SKM-1 (cell line): ENCODE results near the gene GPR150.

Source experiments
- DNase-seq: peaks from one replicate; lab custom pipeline; 2025; ENCODE audit not compliant: unreplicated experiment; lab: John Stamatoyannopoulos, UW

Gene GPR150

GRCh38 chr5:95620030-95620869 lies at the start of gene GPR150:
GPR150 (plus strand) TSS chr5:95620087; CDS start chr5:95620276, 189 bp downstream.
- no peak for DNase-seq

- DNase-seq = no peak
Observed at GRCh38 chr5:95572016-95572415, 47.9 kb upstream of the GPR150 start.

- DNase-seq = no peak
Observed at GRCh38 chr5:95581576-95581975, 38.3 kb upstream of the GPR150 start.

GRCh38 chr5:95583992-95584391 lies 35.9 kb upstream of the GPR150 start:
- DNase-seq = no peak

- DNase-seq = no peak
Observed at GRCh38 chr5:95590880-95591279, 29.0 kb upstream of the GPR150 start.

- no peak for DNase-seq
Observed at GRCh38 chr5:95591490-95591901, 28.4 kb upstream of the GPR150 start.

GRCh38 chr5:95595289-95595931 lies 24.5 kb upstream of the GPR150 start:
- no peak for DNase-seq

- no peak for DNase-seq
Observed at GRCh38 chr5:95599252-95599651, 20.6 kb upstream of the GPR150 start.

- no peak for DNase-seq
Observed at GRCh38 chr5:95600557-95600956, 19.3 kb upstream of the GPR150 start.

GRCh38 chr5:95605786-95606185 lies 14.1 kb upstream of the GPR150 start:
- no peak for DNase-seq

GRCh38 chr5:95606419-95606818 lies 13.5 kb upstream of the GPR150 start:
- no peak for DNase-seq

- no peak for DNase-seq
Observed at GRCh38 chr5:95609711-95610110, 10.2 kb upstream of the GPR150 start.

- no peak for DNase-seq
Observed at GRCh38 chr5:95610546-95610945, 9.3 kb upstream of the GPR150 start.

GRCh38 chr5:95611396-95611795 lies 8.5 kb upstream of the GPR150 start:
- DNase-seq = no peak

- DNase-seq = no peak
Observed at GRCh38 chr5:95613514-95613913, 6.4 kb upstream of the GPR150 start.

- DNase-seq = no peak
Observed at GRCh38 chr5:95615164-95615467, 4.8 kb upstream of the GPR150 start.

GRCh38 chr5:95617057-95617456 lies 2.8 kb upstream of the GPR150 start:
- DNase-seq = no peak

- no peak for DNase-seq
Observed at GRCh38 chr5:95619096-95619495, 791 bp upstream of the GPR150 start.

GRCh38 chr5:95619514-95620029 lies 315 bp upstream of the GPR150 start:
- DNase-seq = no peak

GRCh38 chr5:95620870-95621838 lies 1.3 kb downstream of the GPR150 start:
- DNase-seq = no peak
